CD8-positive, alpha-beta memory T cell (primary cell): Measurements from ENCODE around the gene SAA4. TPM values are rescaled to one million over a fixed set of nuclear protein-coding genes. Genes with fewer than 3 reads are reported as not detected.

Experiments used
- CTCF ChIA-PET: fragments of 350-600 bp; sonication (Branson Sonifier 250); formaldehyde crosslinking; loops from one replicate; lab custom pipeline; 2021; ENCODE audit warnings: antibody characterized with exemption; lab: Charles Lee
- POLR2A ChIA-PET: fragments of 350-600 bp; sonication (Branson Sonifier 250); formaldehyde crosslinking; loops from one replicate; lab custom pipeline; 2021; ENCODE audit warnings: antibody characterized with exemption; lab: Charles Lee
- DNase-seq, 5 donors: peaks; one replicate each; pipeline versions ENCODE4 v3.0.0 to v3.0.0-alpha.2; 2020 to 2022; ENCODE audit warnings: mixed read lengths in 1 of 5
- H3K27ac ChIP-seq: one replicate; pipeline ENCODE4 v1.7.0; 2013; ENCODE audit warnings: low read depth, mild to moderate bottlenecking, low read length, moderate library complexity
- H3K27me3 ChIP-seq: 2 replicates; pipeline ENCODE4 v1.7.0; 2013; ENCODE audit warnings: low read length, mild to moderate bottlenecking; ENCODE audit not compliant: insufficient read depth, poor library complexity, severe bottlenecking
- H3K36me3 ChIP-seq: 2 replicates; pipeline ENCODE4 v1.7.0; 2013; ENCODE audit warnings: mild to moderate bottlenecking, low read length, moderate library complexity; ENCODE audit not compliant: insufficient read depth
- H3K4me1 ChIP-seq: 2 replicates; pipeline ENCODE4 v1.7.0; 2013; ENCODE audit warnings: mild to moderate bottlenecking, low read length, moderate library complexity; ENCODE audit not compliant: insufficient read depth
- H3K4me3 ChIP-seq: 2 replicates; pipeline ENCODE4 v1.7.0; 2013; ENCODE audit warnings: mild to moderate bottlenecking, low read length
- H3K9me3 ChIP-seq: 2 replicates; pipeline ENCODE4 v1.7.0; 2013; ENCODE audit warnings: mild to moderate bottlenecking, low read length
- H3K27ac Mint-ChIP-seq, 8 donors: one replicate each; pipeline ENCODE4 v1.8.0; 2020 to 2021; ENCODE audit warnings: mixed read lengths in 8 of 8, mild to moderate bottlenecking in 6 of 8, inconsistent platforms in 3 of 8, moderate library complexity in 3 of 8
- H3K27me3 Mint-ChIP-seq, 2 donors: one replicate each; pipeline ENCODE4 v1.8.0; 2020 to 2021; ENCODE audit warnings: mixed read lengths in 2 of 2, mild to moderate bottlenecking in 1 of 2, moderate library complexity in 1 of 2
- H3K36me3 Mint-ChIP-seq, 3 donors: one replicate each; pipeline ENCODE4 v1.8.0; 2020 to 2021; ENCODE audit warnings: mixed read lengths in 3 of 3, inconsistent platforms in 1 of 3, mild to moderate bottlenecking in 1 of 3
- H3K4me1 Mint-ChIP-seq, 3 donors: one replicate each; pipeline ENCODE4 v1.8.0; 2020 to 2021; ENCODE audit warnings: mixed read lengths in 3 of 3, inconsistent platforms in 1 of 3, mild to moderate bottlenecking in 1 of 3
- H3K4me3 Mint-ChIP-seq, 7 donors: one replicate each; pipeline ENCODE4 v1.8.0; 2020 to 2021; ENCODE audit warnings: mixed read lengths in 7 of 7, mild to moderate bottlenecking in 6 of 7, moderate library complexity in 4 of 7, inconsistent platforms in 2 of 7
- H3K9me3 Mint-ChIP-seq, 5 donors: one replicate each; pipeline ENCODE4 v1.8.0; 2020 to 2022; ENCODE audit warnings: mixed read lengths in 5 of 5, mild to moderate bottlenecking in 3 of 5, moderate library complexity in 2 of 5, inconsistent platforms in 1 of 5
- polyA plus RNA-seq: library from polyadenylated mRNA; unstranded; fragments of 300-500 nt; fragmentation: Illumina TruSeq; gene quantifications from one replicate; pipeline ENCODE4 v1.2.3, GENCODE V29; 2021
- total RNA-seq, 2 experiments: library from RNA; stranded (reverse); gene quantifications; one replicate each; pipeline ENCODE4 v1.2.3, GENCODE V29; 2021

SAA4 gene
- total and polyA plus RNA-seq, 3 experiments from 2014 or later, result not detected

- H3K36me3 Mint-ChIP-seq, result peaks cover 0 to 6% (median 0%) of the 10 kb centered on the region in 3 donors
- DNase-seq, result peak; percentile 33 to 78 (median 49)
- ChIA-PET CTCF (interaction anchor here (0.6 to 2.1 kb wide), 21 partner anchors 9 to 487 kb away, joined by 3 to 11 read pairs (median 3); partner anchors contain the start of genes LDHA, SPTY2D1 and TSG101), POLR2A (interaction anchor here (0.7 to 1.1 kb wide), 2 partner anchors 152 to 297 kb away, joined by 3 read pairs; no protein-coding TSS in a partner anchor)
- Histone ChIP-seq H3K27ac (no peak overlapping the region), H3K36me3 (no peaks in the 10 kb centered on the region), H3K9me3 (no peaks in the 10 kb centered on the region), H3K4me3 (no peak overlapping the region), H3K27me3 (peaks cover 9% of the 10 kb centered on the region), H3K4me1 (no peaks in the 10 kb centered on the region)
- H3K4me1 Mint-ChIP-seq, result peaks cover 15 to 25% (median 17%) of the 10 kb centered on the region in 3 donors
- H3K27me3 Mint-ChIP-seq, result peaks cover 8 to 10% of the 10 kb centered on the region in 2 donors
- peaks cover 0 to 5% (median 0%) of the 10 kb centered on the region in 5 donors for H3K9me3 Mint-ChIP-seq
- peak overlapping the region in 6 of 8 donors; percentile 6 to 81 (median 53) for H3K27ac Mint-ChIP-seq
- peak overlapping the region in 2 of 7 donors; percentile 6 to 28 for H3K4me3 Mint-ChIP-seq
Observed at GRCh38 chr11:18243783-18244362, 7.3 kb upstream of the SAA4 start.

GRCh38 chr11:18239655-18240054, 3.1 kb upstream of the SAA4 start:
- Histone ChIP-seq H3K27me3 (peaks cover 13% of the 10 kb centered on the region), H3K9me3 (no peaks in the 10 kb centered on the region), H3K4me3 (no peak overlapping the region), H3K36me3 (no peaks in the 10 kb centered on the region), H3K4me1 (no peaks in the 10 kb centered on the region), H3K27ac (no peak overlapping the region)
- DNase-seq, result no peak
- POLR2A ChIA-PET, result no interaction called here
- peaks cover 0 to 5% (median 0%) of the 10 kb centered on the region in 5 donors for H3K9me3 Mint-ChIP-seq
- CTCF ChIA-PET, result no interaction called here
- peaks cover 0 to 6% (median 0%) of the 10 kb centered on the region in 3 donors for H3K36me3 Mint-ChIP-seq
- H3K4me3 Mint-ChIP-seq, result no peak overlapping the region
- H3K27ac Mint-ChIP-seq, result no peak overlapping the region
- peaks cover 15 to 29% of the 10 kb centered on the region in 2 donors for H3K27me3 Mint-ChIP-seq
- H3K4me1 Mint-ChIP-seq, result peaks cover 5 to 7% (median 5%) of the 10 kb centered on the region in 3 donors

- no peaks in the 10 kb centered on the region for H3K36me3 Mint-ChIP-seq
- H3K27me3 ChIP-seq, result peaks cover 13% of the 10 kb centered on the region
- H3K4me3 ChIP-seq, result no peak overlapping the region
- no peak overlapping the region for H3K27ac ChIP-seq
- DNase-seq, result no peak
- H3K4me3 Mint-ChIP-seq, result no peak overlapping the region
- H3K36me3 ChIP-seq, result no peaks in the 10 kb centered on the region
- no peaks in the 10 kb centered on the region for H3K4me1 Mint-ChIP-seq
- ChIA-PET POLR2A (no interaction called here), CTCF (interaction anchor here (2.4 kb wide), 1 partner anchor 8 kb away, joined by 8 read pairs; no protein-coding TSS in a partner anchor)
- no peak overlapping the region for H3K27ac Mint-ChIP-seq
- peaks cover 18 to 36% of the 10 kb centered on the region in 2 donors for H3K27me3 Mint-ChIP-seq
- no peaks in the 10 kb centered on the region for H3K4me1 ChIP-seq
- no peaks in the 10 kb centered on the region for H3K9me3 ChIP-seq
- H3K9me3 Mint-ChIP-seq, result no peaks in the 10 kb centered on the region
Observed at GRCh38 chr11:18235394-18236334, 938 bp downstream of the SAA4 start.

GRCh38 chr11:18233912-18234311, 2.7 kb downstream of the SAA4 start:
- POLR2A ChIA-PET, result no interaction called here

GRCh38 chr11:18230859-18231258, 5.7 kb downstream of the SAA4 start:
- Histone ChIP-seq H3K9me3 (no peaks in the 10 kb centered on the region), H3K27me3 (peaks cover 4% of the 10 kb centered on the region), H3K36me3 (no peaks in the 10 kb centered on the region), H3K4me1 (no peaks in the 10 kb centered on the region), H3K27ac (no peak overlapping the region), H3K4me3 (no peak overlapping the region)
- Mint-ChIP-seq H3K4me1 (no peaks in the 10 kb centered on the region), H3K9me3 (no peaks in the 10 kb centered on the region), H3K36me3 (peaks cover 0 to under 1% (median 0%) of the 10 kb centered on the region in 3 donors), H3K4me3 (no peak overlapping the region), H3K27ac (peak overlapping the region in 1 of 8 donors; percentile 35), H3K27me3 (peaks cover 6 to 8% of the 10 kb centered on the region in 2 donors)
- POLR2A ChIA-PET, result no interaction called here
- DNase-seq, result no peak
- CTCF ChIA-PET, result no interaction called here

More at GRCh38 chr11:18233912-18234311, 2.7 kb downstream of the SAA4 start:
- no peak for DNase-seq
- Histone ChIP-seq H3K36me3 (no peaks in the 10 kb centered on the region), H3K4me3 (no peak overlapping the region), H3K27ac (no peak overlapping the region), H3K4me1 (no peaks in the 10 kb centered on the region), H3K9me3 (no peaks in the 10 kb centered on the region), H3K27me3 (peaks cover 3% of the 10 kb centered on the region)
- no peak overlapping the region for H3K27ac Mint-ChIP-seq
- H3K27me3 Mint-ChIP-seq, result peaks cover 10 to 28% of the 10 kb centered on the region in 2 donors
- H3K9me3 Mint-ChIP-seq, result no peaks in the 10 kb centered on the region
- H3K36me3 Mint-ChIP-seq, result no peaks in the 10 kb centered on the region
- H3K4me3 Mint-ChIP-seq, result no peak overlapping the region
- no peaks in the 10 kb centered on the region for H3K4me1 Mint-ChIP-seq
- CTCF ChIA-PET, result interaction anchor here (2.4 kb wide), 1 partner anchor 10 kb away, joined by 8 read pairs; no protein-coding TSS in a partner anchor

- POLR2A ChIA-PET, result no interaction called here
Observed at GRCh38 chr11:18229501-18229900, 7.1 kb downstream of the SAA4 start.

GRCh38 chr11:18225913-18226312, 10.7 kb downstream of the SAA4 start:
- no peaks in the 10 kb centered on the region for H3K9me3 ChIP-seq
- peaks cover 4% of the 10 kb centered on the region for H3K27me3 ChIP-seq
- Mint-ChIP-seq H3K36me3 (peaks cover 0 to 3% (median 0%) of the 10 kb centered on the region in 3 donors), H3K9me3 (no peaks in the 10 kb centered on the region), H3K4me3 (no peak overlapping the region), H3K27ac (no peak overlapping the region), H3K4me1 (no peaks in the 10 kb centered on the region), H3K27me3 (peaks cover 3 to 6% of the 10 kb centered on the region in 2 donors)
- no peaks in the 10 kb centered on the region for H3K36me3 ChIP-seq
- no peak for DNase-seq
- H3K27ac ChIP-seq, result no peak overlapping the region
- no peak overlapping the region for H3K4me3 ChIP-seq
- ChIA-PET CTCF (no interaction called here), POLR2A (no interaction called here)
- H3K4me1 ChIP-seq, result no peaks in the 10 kb centered on the region

More at GRCh38 chr11:18229501-18229900, 7.1 kb downstream of the SAA4 start:
- Mint-ChIP-seq H3K9me3 (no peaks in the 10 kb centered on the region), H3K27me3 (peaks cover 6 to 13% of the 10 kb centered on the region in 2 donors), H3K27ac (no peak overlapping the region), H3K4me3 (no peak overlapping the region), H3K4me1 (no peaks in the 10 kb centered on the region), H3K36me3 (peaks cover 0 to 3% (median 0%) of the 10 kb centered on the region in 3 donors)
- H3K27ac ChIP-seq, result no peak overlapping the region
- CTCF ChIA-PET, result no interaction called here
- H3K27me3 ChIP-seq, result peaks cover 4% of the 10 kb centered on the region
- no peaks in the 10 kb centered on the region for H3K9me3 ChIP-seq
- no peaks in the 10 kb centered on the region for H3K4me1 ChIP-seq
- H3K36me3 ChIP-seq, result no peaks in the 10 kb centered on the region
- H3K4me3 ChIP-seq, result no peak overlapping the region
- DNase-seq, result no peak
